ENCODE measurements around the gene SH3BGRL2.
A peak's percentile ranks its signal among the peaks of the same experiment; 100 is the strongest.
"Not testable (repeated sequence)": the region's sequence is repeated elsewhere in the genome, so short reads cannot be mapped to it uniquely, and the experiment has no call there.

Gene SH3BGRL2

GRCh38 chr6:79704200-79704599 lies 73.1 kb downstream of the SH3BGRL2 start:
- no peak for DNase-seq

GRCh38 chr6:79705456-79705995 lies 74.4 kb downstream of the SH3BGRL2 start:
- no peak for DNase-seq

GRCh38 chr6:79706527-79706926 lies 75.4 kb downstream of the SH3BGRL2 start:
- no peak for DNase-seq

GRCh38 chr6:79707621-79708020 lies 76.5 kb downstream of the SH3BGRL2 start:
- no peak for DNase-seq

- DNase-seq: no peak
Observed at GRCh38 chr6:79708095-79708791, 77.1 kb downstream of the SH3BGRL2 start.

GRCh38 chr6:79710127-79710526 lies 79.0 kb downstream of the SH3BGRL2 start:
- DNase-seq: no peak

- no peak for DNase-seq
Observed at GRCh38 chr6:79711167-79711566, 80.0 kb downstream of the SH3BGRL2 start.

GRCh38 chr6:79712144-79712543 lies 81.0 kb downstream of the SH3BGRL2 start:
- no peak for DNase-seq

GRCh38 chr6:79712616-79713135 lies 81.5 kb downstream of the SH3BGRL2 start:
- no peak for DNase-seq

GRCh38 chr6:79713701-79714322 lies 82.7 kb downstream of the SH3BGRL2 start:
- DNase-seq: peak; percentile 19 to 32

GRCh38 chr6:79717989-79718388 lies 86.9 kb downstream of the SH3BGRL2 start:
- DNase-seq: no peak

GRCh38 chr6:79718509-79719247 lies 87.5 kb downstream of the SH3BGRL2 start:
- DNase-seq: no peak

GRCh38 chr6:79719248-79719960 lies 88.3 kb downstream of the SH3BGRL2 start:
- no peak for DNase-seq

GRCh38 chr6:79724816-79725215 lies 93.7 kb downstream of the SH3BGRL2 start:
- DNase-seq: no peak

- no peak for DNase-seq
Observed at GRCh38 chr6:79731471-79731870, 100.3 kb downstream of the SH3BGRL2 start.

- no peak for DNase-seq
Observed at GRCh38 chr6:79733388-79733787, 102.3 kb downstream of the SH3BGRL2 start.

- DNase-seq: no peak
Observed at GRCh38 chr6:79734374-79734773, 103.2 kb downstream of the SH3BGRL2 start.

- no peak for DNase-seq
Observed at GRCh38 chr6:79735183-79735582, 104.1 kb downstream of the SH3BGRL2 start.

GRCh38 chr6:79737172-79737571 lies 106.0 kb downstream of the SH3BGRL2 start:
- no peak for DNase-seq

GRCh38 chr6:79742030-79742429 lies 110.9 kb downstream of the SH3BGRL2 start:
- DNase-seq: no peak

- not testable (repeated sequence) for DNase-seq
Observed at GRCh38 chr6:79745282-79745681, 114.2 kb downstream of the SH3BGRL2 start.

GRCh38 chr6:79746325-79746724 lies 115.2 kb downstream of the SH3BGRL2 start:
- DNase-seq: not testable (repeated sequence)

GRCh38 chr6:79750806-79751205 lies 119.7 kb downstream of the SH3BGRL2 start:
- no peak for DNase-seq
